K562 (cell line): ENCODE results near the gene ZSCAN12. TPM values are rescaled to one million over a fixed set of nuclear protein-coding genes. Genes with fewer than 3 reads are reported as not detected.

Experiments used
- ATAC-seq: fragments of 200-7000 bp; cut with Tn5 transposase; 3 replicates; pipeline ENCODE4 v1.9.1; 2020; ENCODE audit warnings: moderate library complexity
- BruUV-seq: library from RNA; stranded (reverse); fragments of 400-500 nt; replicated peaks from 2 replicates; lab custom pipeline; 2021; lab: Mats Ljungman, UMichigan
- CTCF ChIA-PET: fragments of 300-600 bp; formaldehyde crosslinking; extraction: SDS; loops from one replicate; lab custom pipeline; 2021; ENCODE audit warnings: low intra/inter-chr PET ratio; lab: Yijun Ruan, JAX
- POLR2A ChIA-PET: fragments of 300-600, 350-650 bp; sonication (Branson Sonifier 250); formaldehyde crosslinking; extraction: SDS; loops from one replicate; lab custom pipeline; 2021; ENCODE audit warnings: antibody characterized with exemption, inconsistent platforms; lab: Yijun Ruan, JAX
- DNase-seq, 4 experiments: peaks; one replicate each; pipeline versions ENCODE4 v3.0.0 to v3.0.0-alpha.2; 2011 to 2018; ENCODE audit warnings: low spot score in 3 of 4, mixed read lengths in 3 of 4; ENCODE audit errors: extremely low read depth in 1 of 4
- FAIRE-seq: peaks from 2 replicates; lab custom pipeline; 2011; peaks lifted over from hg19 to GRCh38; lab: Jason Lieb, UNC
- H2AFZ ChIP-seq: 2 replicates; pipeline ENCODE4 v1.6.0; 2011; ENCODE audit warnings: low read depth, low read length, control low read depth, inconsistent platforms
- H3K27ac ChIP-seq: fragments of 200-600 bp; 3 replicates; pipeline ENCODE4 v1.8.0; 2011; ENCODE audit warnings: low read depth, mild to moderate bottlenecking, control low read depth, inconsistent platforms, low read length, moderate library complexity, mixed read lengths; ENCODE audit errors: extremely low read depth
- H3K27me3 ChIP-seq, 2 experiments: fragments of 300-600 bp in 1 of 2; 2 replicates in 1 of 2; 3 replicates in 1 of 2; pipeline versions ENCODE4 v1.6.0 to v1.8.0; 2011; ENCODE audit warnings: inconsistent platforms in 2 of 2, low read length in 2 of 2, mild to moderate bottlenecking in 1 of 2, mixed read lengths in 1 of 2, moderate library complexity in 1 of 2; ENCODE audit not compliant: control insufficient read depth in 2 of 2, insufficient read depth in 2 of 2
- H3K36me3 ChIP-seq: fragments of 300-600 bp; 3 replicates; pipeline ENCODE4 v1.8.0; 2011; ENCODE audit warnings: mild to moderate bottlenecking, low read length, inconsistent platforms; ENCODE audit not compliant: control insufficient read depth, insufficient read depth
- H3K4me1 ChIP-seq, 2 experiments: fragments of 200-600 bp in 1 of 2; replicated peaks in 1 of 2; 2 replicates in 1 of 2; 3 replicates in 1 of 2; pipeline versions ENCODE4 v1.5.1 to v1.8.0; 2011; ENCODE audit warnings: inconsistent platforms in 2 of 2, low read length in 2 of 2, mild to moderate bottlenecking in 1 of 2, mixed read lengths in 1 of 2, moderate library complexity in 1 of 2; ENCODE audit not compliant: control insufficient read depth in 2 of 2, insufficient read depth in 2 of 2
- H3K4me2 ChIP-seq: 2 replicates; pipeline ENCODE4 v1.6.1; 2011; ENCODE audit warnings: low read length, control low read depth, inconsistent platforms, mixed read lengths; ENCODE audit not compliant: insufficient read depth
- H3K4me3 ChIP-seq: fragments of 200-600 bp; sonication (generic), shearing (Covaris generic); 2 replicates; pipeline ENCODE4 v1.5.1; 2016; ENCODE audit warnings: control low read depth, inconsistent platforms
- H3K79me2 ChIP-seq: fragments of 200-600 bp; 3 replicates; pipeline ENCODE4 v1.8.0; 2011; ENCODE audit warnings: low read length, inconsistent platforms; ENCODE audit not compliant: control insufficient read depth, insufficient read depth
- H3K9ac ChIP-seq, 2 experiments: 2 replicates each; pipeline versions ENCODE4 v1.6.0 to v1.6.1; 2011; ENCODE audit warnings: low read depth in 2 of 2, low read length in 2 of 2, control low read depth in 1 of 2, inconsistent platforms in 1 of 2, mild to moderate bottlenecking in 1 of 2, mixed read lengths in 1 of 2; ENCODE audit not compliant: insufficient read depth in 1 of 2
- H3K9me1 ChIP-seq: one replicate; pipeline ENCODE4 v1.6.0; 2011; ENCODE audit warnings: inconsistent platforms, mild to moderate bottlenecking, low read length, moderate library complexity; ENCODE audit not compliant: control insufficient read depth, insufficient read depth
- H3K9me3 ChIP-seq: replicated peaks from 2 replicates; pipeline ENCODE4 v1.5.1; 2011; ENCODE audit warnings: low read depth, low read length, inconsistent platforms; ENCODE audit not compliant: control insufficient read depth, insufficient read depth
- H4K20me1 ChIP-seq: replicated peaks from 2 replicates; pipeline ENCODE4 v1.6.1; 2011; ENCODE audit warnings: low read length, inconsistent platforms, mixed read lengths; ENCODE audit not compliant: control insufficient read depth, insufficient read depth
- ADNP ChIP-seq: fragments of 200-800 bp; sonication (Bioruptor generic); IDR thresholded peaks from 2 replicates; pipeline ENCODE4 v1.6.1; 2016; ENCODE audit warnings: missing genetic modification characterization, missing compliant biosample characterization
- ARHGAP35 ChIP-seq: fragments of 450-650 bp; IDR thresholded peaks from 2 replicates; pipeline ENCODE4 v1.6.1; 2018; ENCODE audit not compliant: partially characterized antibody
- ARID1B ChIP-seq: fragments of 450-650 bp; IDR thresholded peaks from 2 replicates; pipeline ENCODE4 v1.6.1; 2016; ENCODE audit warnings: antibody characterized with exemption, mild to moderate bottlenecking, inconsistent platforms
- CXXC5 ChIP-seq: fragments of 250-450 bp; sonication (Bioruptor Pico); IDR thresholded peaks from 2 replicates; pipeline ENCODE4 v1.8.0; 2022; ENCODE audit warnings: inconsistent platforms, mild to moderate bottlenecking, moderate library complexity
- DIDO1 ChIP-seq: fragments of 450-650 bp; IDR thresholded peaks from 2 replicates; pipeline ENCODE4 v1.6.1; 2016; ENCODE audit warnings: low read depth, missing biosample characterization, missing genetic modification characterization
- ESRRA ChIP-seq: fragments of 450-650 bp; IDR thresholded peaks from 2 replicates; pipeline ENCODE4 v1.6.1; 2014; ENCODE audit warnings: low read depth, mild to moderate bottlenecking, moderate library complexity, borderline replicate concordance
- RFX1 ChIP-seq: fragments of 450-650 bp; IDR thresholded peaks from 2 replicates; pipeline ENCODE4 v1.6.1; 2016; ENCODE audit warnings: mild to moderate bottlenecking, moderate library complexity
- WGBS: fragments of 100-300 bp; shearing (Covaris generic); methylation state at CpG from one replicate; pipeline ENCODE4 v1.1.6; 2016; ENCODE audit warnings: low coverage, mixed read lengths; ENCODE audit not compliant: insufficient coverage; ENCODE audit errors: missing lambda C conversion rate; 5-methylcytosine and 5-hydroxymethylcytosine counted together
- in situ Hi-C: fragments of 300-500 bp; cut with MboI; formaldehyde crosslinking; loops from 4 replicates; pipeline ENCODE4 v1.15.0; 2018; ENCODE audit warnings: inconsistent platforms, mixed read lengths
- intact Hi-C: fragments of 100-400 bp; cut with micrococcal nuclease; formaldehyde crosslinking; loops from 2 replicates; pipeline ENCODE4 v1.14.2; 2022
- polyA plus RNA-seq, 8 experiments: library from polyadenylated mRNA; depleted of rRNA in 4 of 8; stranded (reverse) in 5 of 8; unstranded in 3 of 8; fragments of >200 nt; fragmentation: Nextera tagmentation in 2 of 8; fragmentation: Illumina TruSeq in 1 of 8; extraction: Ambion mirVana in 2 of 8; extraction: Trizol in 1 of 8; gene quantifications; 2 replicates each; pipeline versions ENCODE4 v1.2.1 to v1.2.3, GENCODE V29; 2011 to 2014; ENCODE audit warnings: inconsistent platforms in 1 of 8, missing spikeins in 1 of 8
- total RNA-seq, 7 experiments: library from RNA; depleted of rRNA in 6 of 7; stranded (reverse); fragments of >200 nt in 6 of 7; fragmentation: Illumina TruSeq in 2 of 7; extraction: Trizol in 2 of 7; gene quantifications; 2 replicates each; pipeline versions ENCODE4 v1.2.1 to v1.2.3, GENCODE V29; 2011 to 2021; ENCODE audit warnings: low replicate concordance in 1 of 7
- TF ChIP-seq, protein P1 (sequence below): sonication (generic); IDR thresholded peaks from 2 replicates; pipeline ENCODE4 v1.6.1; 2016

Gene ZSCAN12
- total and polyA plus RNA-seq, 9 of the 15 experiments (the other 6 are each of a cell fraction or from before 2014, with no cell fraction given): 2.5 to 19.6 (median 12.5) TPM

DNA sequence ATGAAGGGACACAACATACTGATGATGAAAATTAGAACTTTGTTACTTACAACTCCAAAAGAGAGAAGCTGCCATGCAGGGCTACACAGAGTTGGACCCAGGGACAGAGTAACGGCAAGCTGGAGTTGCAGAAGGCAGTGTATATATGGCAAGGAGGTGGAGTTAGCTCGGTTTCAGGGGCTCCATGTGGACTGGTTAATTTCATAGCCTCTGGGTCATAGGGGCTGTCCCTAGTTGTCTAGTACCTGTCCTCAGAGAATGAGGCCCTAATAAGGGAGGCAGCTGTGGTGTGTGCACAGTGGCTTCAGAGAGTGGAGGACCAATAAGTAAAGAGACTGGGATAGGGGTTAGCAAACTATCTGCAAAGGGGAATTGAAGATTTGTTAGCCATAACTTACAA lies 7.9 kb upstream of the ZSCAN12 start:
- no peaks in the 10 kb centered on the region for H3K36me3 ChIP-seq
- ChIA-PET CTCF (no interaction called here), POLR2A (interaction anchor here (1.2 kb wide), 1 partner anchor 33 kb away, joined by 4 read pairs; no protein-coding TSS in a partner anchor)
- H4K20me1 ChIP-seq: no peaks in the 10 kb centered on the region
- H3K4me3 ChIP-seq: no peak overlapping the region
- no peak overlapping the region; a peak in 1 of 4 replicates for H3K9ac ChIP-seq
- H3K27me3 ChIP-seq: no peaks in the 10 kb centered on the region
- H3K27ac ChIP-seq: no peak overlapping the region
- ATAC-seq (peak; percentile 69), FAIRE-seq (no peak), DNase-seq (no peak)
- H3K9me1 ChIP-seq: no peaks in the 10 kb centered on the region
- H3K79me2 ChIP-seq: no peaks in the 10 kb centered on the region
- H2AFZ ChIP-seq: peak overlapping the region; percentile 83
- 38% methylated on average over 2 of the region's 2 CpGs for WGBS
- in situ Hi-C loops (no loop called here), intact Hi-C loops (no loop called here)
- TF ChIP-seq, protein P1, sequence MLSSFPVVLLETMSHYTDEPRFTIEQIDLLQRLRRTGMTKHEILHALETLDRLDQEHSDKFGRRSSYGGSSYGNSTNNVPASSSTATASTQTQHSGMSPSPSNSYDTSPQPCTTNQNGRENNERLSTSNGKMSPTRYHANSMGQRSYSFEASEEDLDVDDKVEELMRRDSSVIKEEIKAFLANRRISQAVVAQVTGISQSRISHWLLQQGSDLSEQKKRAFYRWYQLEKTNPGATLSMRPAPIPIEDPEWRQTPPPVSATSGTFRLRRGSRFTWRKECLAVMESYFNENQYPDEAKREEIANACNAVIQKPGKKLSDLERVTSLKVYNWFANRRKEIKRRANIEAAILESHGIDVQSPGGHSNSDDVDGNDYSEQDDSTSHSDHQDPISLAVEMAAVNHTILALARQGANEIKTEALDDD: peak; percentile 23; the same call in 1 of the 2 replicates
- TF ChIP-seq ARID1B: no peak
- TF ChIP-seq CXXC5 (CRISPR knock-in tag): no peak
- TF ChIP-seq ESRRA: 0 out of 2 replicates have a peak, but pooled peaks have one; percentile 10
- TF ChIP-seq DIDO1 (tag): no peak
- no peak for TF ChIP-seq RFX1
- TF ChIP-seq ARHGAP35: no peak
- no peak for TF ChIP-seq ADNP (tag)
- no TSS peak for BruUV-seq
- peaks cover 0 to 26% of the 10 kb centered on the region in 2 experiments; a peak in 3 of 5 replicates for H3K4me1 ChIP-seq
- no peak overlapping the region for H3K4me2 ChIP-seq
- no peaks in the 10 kb centered on the region for H3K9me3 ChIP-seq
